Activated CD4-positive, alpha-beta T cell treated with anti-CD3 and anti-CD28 coated beads, Interleukin-2, amount 10 ng/mL, durations not matched to agents 7 days and 5 days (primary cell): ENCODE data around the gene POC1A. TPM values are rescaled to one million over a fixed set of nuclear protein-coding genes. Genes with fewer than 3 reads are reported as not detected.
"Not testable (repeated sequence)": the region's sequence is repeated elsewhere in the genome, so short reads cannot be mapped to it uniquely, and the experiment has no call there.

ENCODE experiments used
- CTCF ChIA-PET: fragments of 350-600 bp; sonication (Branson Sonifier 250); formaldehyde crosslinking; loops from one replicate; lab custom pipeline; 2021; ENCODE audit warnings: antibody characterized with exemption; lab: Charles Lee
- POLR2A ChIA-PET: fragments of 350-600 bp; sonication (Branson Sonifier 250); formaldehyde crosslinking; loops from one replicate; lab custom pipeline; 2021; ENCODE audit warnings: antibody characterized with exemption; lab: Charles Lee
- DNase-seq: peaks from one replicate; pipeline ENCODE4 v3.0.0-alpha.2; 2020
- H3K27ac Mint-ChIP-seq: one replicate; pipeline ENCODE4 v1.8.0; 2021; ENCODE audit warnings: mild to moderate bottlenecking, moderate library complexity, mixed read lengths
- H3K27me3 Mint-ChIP-seq: one replicate; pipeline ENCODE4 v1.8.0; 2021; ENCODE audit warnings: mixed read lengths
- H3K36me3 Mint-ChIP-seq: one replicate; pipeline ENCODE4 v1.8.0; 2021; ENCODE audit warnings: low read depth, mixed read lengths
- H3K4me1 Mint-ChIP-seq: one replicate; pipeline ENCODE4 v1.8.0; 2021; ENCODE audit warnings: mixed read lengths
- H3K4me3 Mint-ChIP-seq: one replicate; pipeline ENCODE4 v1.8.0; 2021; ENCODE audit warnings: mild to moderate bottlenecking, moderate library complexity, mixed read lengths
- H3K9me3 Mint-ChIP-seq: one replicate; pipeline ENCODE4 v1.8.0; 2021; ENCODE audit warnings: mixed read lengths
- total RNA-seq, 2 experiments: library from RNA; stranded (reverse); gene quantifications; one replicate each; pipeline ENCODE4 v1.2.3, GENCODE V29; 2021

POC1A gene
- total RNA-seq, 2 experiments from 2014 or later, result 26.9 to 28.2 TPM

DNA sequence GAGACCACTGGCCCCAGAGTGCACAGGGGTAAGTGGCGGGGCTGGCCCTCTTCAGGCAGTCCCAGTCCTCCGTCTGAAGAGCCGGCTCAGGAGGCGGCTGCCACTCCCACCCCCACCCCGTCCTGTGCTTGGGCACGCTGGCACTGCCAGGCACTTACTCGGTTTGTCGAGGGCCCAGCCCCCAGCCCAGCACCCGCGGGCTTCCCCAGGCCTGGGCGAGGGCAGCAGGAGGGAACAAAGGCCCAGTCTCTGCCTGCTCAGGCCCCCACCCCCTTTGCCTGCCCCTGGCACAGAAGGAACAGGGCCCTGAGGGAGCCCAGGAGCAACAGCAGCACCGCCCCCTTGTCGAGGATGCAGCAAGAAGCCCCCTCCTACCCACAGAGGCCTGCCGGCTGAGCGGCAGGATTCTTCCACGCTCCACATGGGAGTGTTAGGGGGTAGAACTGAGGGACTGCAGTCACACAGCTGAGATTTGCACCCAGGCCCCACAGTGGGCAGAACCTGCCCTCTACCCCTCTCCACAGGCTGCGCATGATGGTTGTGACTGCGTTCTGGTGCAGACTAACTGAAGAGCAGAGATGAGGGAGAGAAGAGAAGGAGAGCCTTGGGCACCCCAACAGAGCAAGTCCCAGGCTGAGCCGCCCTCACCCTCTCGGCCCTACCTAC is 106.8 kb downstream of the POC1A start:
- POLR2A ChIA-PET, result no interaction called here
- H3K27ac Mint-ChIP-seq, result no peak overlapping the region
- no peaks in the 10 kb centered on the region for H3K9me3 Mint-ChIP-seq
- peaks cover 20% of the 10 kb centered on the region for H3K4me1 Mint-ChIP-seq
- no peaks in the 10 kb centered on the region for H3K27me3 Mint-ChIP-seq
- peaks cover 21% of the 10 kb centered on the region for H3K36me3 Mint-ChIP-seq
- H3K4me3 Mint-ChIP-seq, result no peak overlapping the region
- DNase-seq, result no peak
- CTCF ChIA-PET, result interaction anchor here (1.4 kb wide), 1 partner anchor 32 kb away, joined by 3 read pairs; no protein-coding TSS in a partner anchor

DNA sequence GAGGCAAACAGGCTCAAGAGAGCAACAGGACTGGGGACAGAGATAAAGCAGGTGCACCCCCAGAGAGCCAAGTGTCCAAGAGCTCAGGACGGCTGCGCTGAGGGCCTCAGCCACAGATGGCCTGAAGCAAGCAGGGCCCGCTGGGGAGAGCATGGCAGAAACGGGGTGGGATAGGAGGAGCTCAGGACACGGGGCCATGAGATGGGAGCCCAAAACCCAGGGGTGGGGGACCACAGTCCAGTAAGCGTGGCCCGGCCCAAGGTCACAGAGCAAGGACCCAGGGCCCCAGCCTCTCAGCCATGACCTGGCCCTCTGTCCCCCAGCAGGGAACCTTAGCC is 107.4 kb downstream of the POC1A start:
- ChIA-PET CTCF (interaction anchor here (1.4 kb wide), 1 partner anchor 32 kb away, joined by 3 read pairs; no protein-coding TSS in a partner anchor), POLR2A (no interaction called here)
- H3K27ac Mint-ChIP-seq, result no peak overlapping the region
- H3K36me3 Mint-ChIP-seq, result peaks cover 18% of the 10 kb centered on the region
- DNase-seq, result no peak
- no peak overlapping the region for H3K4me3 Mint-ChIP-seq
- no peaks in the 10 kb centered on the region for H3K27me3 Mint-ChIP-seq
- H3K9me3 Mint-ChIP-seq, result no peaks in the 10 kb centered on the region
- H3K4me1 Mint-ChIP-seq, result peaks cover 16% of the 10 kb centered on the region

DNA sequence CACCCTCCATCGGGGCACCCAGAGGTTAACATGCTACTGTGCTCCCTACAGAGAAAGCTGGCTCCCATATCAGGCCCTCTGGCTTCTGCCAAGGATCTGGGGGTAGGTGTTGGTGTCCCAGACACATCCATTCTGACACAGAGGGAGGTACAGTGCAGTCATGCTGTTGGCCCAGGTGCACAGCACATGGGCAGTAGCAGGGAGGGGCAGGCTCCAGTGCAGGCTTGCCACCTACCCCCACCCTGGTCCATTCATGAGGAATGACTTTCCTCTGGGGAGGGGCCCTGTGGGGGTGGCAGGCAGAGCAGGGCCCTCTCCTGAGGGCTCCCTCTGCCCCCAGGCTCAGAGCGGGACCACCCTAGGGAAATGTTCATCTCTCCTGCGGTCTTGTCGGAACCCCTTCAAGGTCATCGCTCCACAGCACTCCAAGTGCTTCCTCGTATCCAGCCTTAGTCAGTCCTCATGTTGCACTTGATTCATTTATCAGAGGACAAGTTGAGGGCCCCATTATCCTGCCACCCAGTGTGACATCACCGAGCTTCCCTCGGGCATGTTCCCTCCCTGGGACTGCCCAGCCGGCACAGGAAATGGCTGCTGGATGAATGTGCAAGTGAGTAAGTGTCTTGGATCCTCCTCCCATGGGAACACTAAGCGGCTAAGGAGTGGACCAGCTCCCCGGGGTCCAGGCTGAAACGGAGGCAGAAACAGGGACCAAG is 107.9 kb downstream of the POC1A start:
- ChIA-PET CTCF (interaction anchor here (1.4 kb wide), 1 partner anchor 31 kb away, joined by 3 read pairs; no protein-coding TSS in a partner anchor), POLR2A (no interaction called here)
- Mint-ChIP-seq H3K4me1 (peaks cover 15% of the 10 kb centered on the region), H3K27me3 (no peaks in the 10 kb centered on the region), H3K27ac (no peak overlapping the region), H3K36me3 (peaks cover 15% of the 10 kb centered on the region), H3K4me3 (no peak overlapping the region), H3K9me3 (no peaks in the 10 kb centered on the region)
- no peak for DNase-seq

DNA sequence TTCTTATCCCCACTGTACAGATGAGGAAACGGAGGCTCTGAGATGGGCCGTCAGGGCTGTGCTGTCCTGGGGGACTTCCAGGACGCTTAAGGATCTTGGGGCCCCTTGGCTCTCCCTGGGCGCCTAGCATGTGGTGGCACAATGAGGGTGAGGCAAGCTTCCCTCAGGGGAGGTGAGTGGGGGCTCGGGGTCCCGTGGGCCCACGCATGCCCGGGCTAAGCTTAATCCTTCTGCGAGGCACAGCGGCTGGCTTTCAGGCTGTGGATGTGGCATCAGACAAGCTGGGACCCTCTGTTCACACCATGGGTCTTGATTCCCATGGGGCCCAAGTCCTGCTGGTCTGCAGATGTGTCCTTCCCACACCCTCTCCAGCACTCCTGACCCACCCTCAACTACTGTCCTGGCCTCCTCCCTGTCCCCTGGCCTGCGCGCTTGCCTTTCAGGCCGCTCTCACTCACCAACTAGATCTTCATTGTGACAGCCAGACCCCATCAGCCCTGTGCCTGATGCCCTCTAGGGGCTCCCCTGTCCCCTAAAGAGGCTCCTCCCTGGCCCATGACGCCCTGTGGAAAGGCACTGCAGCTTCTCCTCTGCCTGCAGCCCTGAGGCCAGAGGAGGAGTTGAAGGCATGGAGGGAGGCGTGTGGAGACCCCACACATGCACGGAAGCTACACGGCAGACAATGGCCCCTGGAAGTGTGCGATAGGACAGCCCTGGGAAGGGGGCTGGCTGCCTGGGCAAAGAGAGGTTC is 109.2 kb downstream of the POC1A start:
- Mint-ChIP-seq H3K4me3 (no peak overlapping the region), H3K4me1 (peaks cover 10% of the 10 kb centered on the region), H3K27me3 (no peaks in the 10 kb centered on the region), H3K27ac (peak overlapping the region; percentile 77), H3K36me3 (peaks cover 9% of the 10 kb centered on the region), H3K9me3 (no peaks in the 10 kb centered on the region)
- DNase-seq, result no peak
- ChIA-PET CTCF (interaction anchor here (0.5 to 1.1 kb wide), 6 partner anchors 9 to 291 kb away, joined by 3 to 5 read pairs (median 3); no protein-coding TSS in a partner anchor), POLR2A (no interaction called here)

DNA sequence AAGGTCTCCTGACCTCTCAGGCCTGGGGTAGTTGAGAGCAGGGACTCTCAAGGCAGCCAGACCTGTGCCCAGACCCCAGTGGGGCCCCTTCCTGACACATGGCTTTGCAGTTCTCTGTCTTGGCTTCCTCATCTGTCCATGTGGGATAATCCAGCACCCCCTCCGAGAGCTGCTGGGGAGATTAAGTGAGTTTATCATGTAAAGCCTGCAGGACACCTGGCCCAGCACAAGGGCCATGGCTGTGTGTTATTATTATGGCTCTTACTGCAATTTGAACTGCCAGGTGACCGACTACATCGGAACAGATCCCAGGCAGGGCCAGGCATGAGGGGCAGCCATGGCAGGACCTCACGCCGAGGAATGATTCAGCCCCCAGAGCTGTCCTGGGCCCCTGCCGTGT is 110.5 kb downstream of the POC1A start:
- Mint-ChIP-seq H3K27me3 (no peaks in the 10 kb centered on the region), H3K36me3 (no peaks in the 10 kb centered on the region), H3K9me3 (no peaks in the 10 kb centered on the region), H3K27ac (no peak overlapping the region), H3K4me1 (peaks cover 4% of the 10 kb centered on the region), H3K4me3 (no peak overlapping the region)
- DNase-seq, result no peak
- ChIA-PET POLR2A (no interaction called here), CTCF (interaction anchor here (0.9 kb wide), 1 partner anchor 77 kb away, joined by 3 read pairs; no protein-coding TSS in a partner anchor)

DNA sequence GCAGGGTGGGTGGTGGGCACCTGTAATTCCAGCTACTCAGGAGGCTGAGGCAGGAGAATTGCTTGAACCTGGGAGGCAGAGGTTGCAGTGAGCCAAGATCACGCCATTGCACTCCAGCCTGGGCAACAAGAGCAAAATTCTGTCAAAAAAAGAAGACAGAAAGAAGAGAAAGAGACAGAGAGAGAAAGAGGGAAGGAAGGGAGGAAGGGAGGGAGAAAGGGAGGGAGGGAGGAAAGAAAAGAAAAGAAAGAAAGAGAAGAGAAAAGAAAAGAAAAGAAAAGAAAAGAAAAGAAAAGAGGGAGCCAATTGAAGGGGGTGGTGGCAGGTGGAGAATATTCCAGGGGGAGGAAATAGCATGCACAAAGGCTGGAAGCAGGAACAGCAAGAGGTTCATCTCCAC is 111.2 kb downstream of the POC1A start:
- H3K27ac Mint-ChIP-seq, H3K27me3 Mint-ChIP-seq, DNase-seq, POLR2A ChIA-PET, H3K36me3 Mint-ChIP-seq, H3K9me3 Mint-ChIP-seq, H3K4me3 Mint-ChIP-seq, H3K4me1 Mint-ChIP-seq: not testable (repeated sequence)
- CTCF ChIA-PET, result interaction anchor here (0.9 to 2.5 kb wide), 2 partner anchors 9 to 78 kb away, joined by 3 to 13 read pairs; no protein-coding TSS in a partner anchor

DNA sequence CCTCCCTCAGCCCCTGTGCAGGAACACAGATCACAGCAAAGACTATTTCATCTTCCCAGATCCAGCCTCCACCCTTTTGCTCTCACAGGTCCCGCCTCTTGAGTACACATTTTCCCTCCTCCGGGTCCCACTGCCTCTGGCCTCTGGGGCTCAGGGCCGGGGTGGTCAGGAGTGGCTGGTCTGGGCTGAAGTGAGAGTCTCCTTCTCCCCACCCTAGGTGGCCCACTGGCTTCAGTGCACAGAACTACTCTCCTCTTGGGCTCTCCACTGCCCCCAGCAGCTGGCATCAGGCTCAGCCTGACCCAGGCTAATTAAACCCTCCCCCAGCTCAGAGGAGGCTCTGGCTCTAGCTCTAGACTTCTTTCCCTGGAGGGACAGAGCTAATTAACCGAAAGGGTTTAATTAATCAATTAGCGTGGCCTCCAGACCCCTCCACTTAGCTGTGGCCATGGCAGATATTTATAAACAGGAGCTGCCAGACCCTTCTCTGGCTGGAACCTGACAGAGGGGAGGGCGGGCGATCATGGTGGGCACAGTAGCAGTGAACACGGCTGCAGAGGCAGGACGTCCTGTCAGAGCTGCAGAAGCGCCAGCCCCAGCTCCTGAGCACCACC is 113.0 kb downstream of the POC1A start:
- ChIA-PET CTCF (interaction anchor here (0.8 to 2.5 kb wide), 5 partner anchors 11 to 113 kb away, joined by 3 to 13 read pairs (median 3); partner anchors contain the start of genes DUSP7 and POC1A), POLR2A (interaction anchor here (0.5 to 0.9 kb wide), 2 partner anchors 10 to 36 kb away, joined by 3 to 4 read pairs; no protein-coding TSS in a partner anchor)
- no peak overlapping the region for H3K4me3 Mint-ChIP-seq
- H3K36me3 Mint-ChIP-seq, result no peaks in the 10 kb centered on the region
- peaks cover 4% of the 10 kb centered on the region for H3K4me1 Mint-ChIP-seq
- H3K27me3 Mint-ChIP-seq, result no peaks in the 10 kb centered on the region
- peak overlapping the region; percentile 21 for H3K27ac Mint-ChIP-seq
- DNase-seq, result no peak
- H3K9me3 Mint-ChIP-seq, result no peaks in the 10 kb centered on the region

DNA sequence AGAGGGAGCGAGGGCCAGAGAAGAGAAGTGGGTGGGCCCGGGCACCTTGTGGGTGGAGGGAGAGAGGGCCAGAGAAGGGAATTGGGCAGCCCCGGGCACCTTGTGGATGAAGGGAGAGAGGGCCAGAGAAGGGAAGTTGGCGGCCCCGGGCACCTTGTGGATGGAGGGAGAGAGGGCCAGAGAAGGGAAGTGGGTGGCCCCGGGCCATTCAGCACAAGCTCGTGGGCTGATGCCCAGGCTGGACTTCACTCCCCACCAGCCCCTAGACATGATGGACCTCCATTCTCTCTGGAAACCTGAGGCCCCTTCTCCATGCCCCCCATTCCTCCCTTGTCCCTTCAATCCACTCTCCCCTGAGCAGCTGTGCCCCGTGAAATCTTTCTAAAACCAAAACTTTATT is 113.6 kb downstream of the POC1A start:
- no peak for DNase-seq
- Mint-ChIP-seq H3K36me3 (no peaks in the 10 kb centered on the region), H3K27me3 (no peaks in the 10 kb centered on the region), H3K4me3 (no peak overlapping the region), H3K27ac (no peak overlapping the region), H3K9me3 (no peaks in the 10 kb centered on the region), H3K4me1 (peaks cover 4% of the 10 kb centered on the region)
- ChIA-PET POLR2A (interaction anchor here (0.9 kb wide), 1 partner anchor 10 kb away, joined by 3 read pairs; no protein-coding TSS in a partner anchor), CTCF (interaction anchor here (0.6 to 2.5 kb wide), 4 partner anchors 12 to 128 kb away, joined by 3 to 13 read pairs (median 4); no protein-coding TSS in a partner anchor)

DNA sequence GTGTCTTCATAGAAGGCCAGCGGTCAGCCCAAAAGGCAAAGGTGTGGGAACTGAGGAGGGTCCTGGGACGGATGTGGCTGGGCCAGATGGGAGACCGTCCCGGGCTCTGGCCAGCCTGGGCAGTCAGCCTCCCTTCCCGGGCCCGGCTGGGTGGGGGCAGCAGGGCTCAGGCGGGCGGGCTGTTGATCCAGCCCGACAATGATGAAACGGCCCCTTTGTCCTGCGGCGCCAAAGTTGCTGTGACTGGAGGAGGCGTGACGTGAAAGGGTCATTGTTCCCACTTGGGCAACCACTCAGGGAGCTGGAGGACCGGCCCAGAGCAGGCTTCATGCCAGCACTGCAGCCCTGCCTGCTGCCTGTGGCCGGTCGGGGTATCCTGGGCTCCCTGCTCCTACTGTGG is 114.4 kb downstream of the POC1A start:
- Mint-ChIP-seq H3K36me3 (no peaks in the 10 kb centered on the region), H3K4me1 (peaks cover 4% of the 10 kb centered on the region), H3K27me3 (no peaks in the 10 kb centered on the region), H3K27ac (no peak overlapping the region), H3K9me3 (no peaks in the 10 kb centered on the region), H3K4me3 (no peak overlapping the region)
- ChIA-PET CTCF (interaction anchor here (0.6 to 1.6 kb wide), 2 partner anchors 16 to 129 kb away, joined by 3 to 5 read pairs; no protein-coding TSS in a partner anchor), POLR2A (no interaction called here)
- DNase-seq, result no peak

DNA sequence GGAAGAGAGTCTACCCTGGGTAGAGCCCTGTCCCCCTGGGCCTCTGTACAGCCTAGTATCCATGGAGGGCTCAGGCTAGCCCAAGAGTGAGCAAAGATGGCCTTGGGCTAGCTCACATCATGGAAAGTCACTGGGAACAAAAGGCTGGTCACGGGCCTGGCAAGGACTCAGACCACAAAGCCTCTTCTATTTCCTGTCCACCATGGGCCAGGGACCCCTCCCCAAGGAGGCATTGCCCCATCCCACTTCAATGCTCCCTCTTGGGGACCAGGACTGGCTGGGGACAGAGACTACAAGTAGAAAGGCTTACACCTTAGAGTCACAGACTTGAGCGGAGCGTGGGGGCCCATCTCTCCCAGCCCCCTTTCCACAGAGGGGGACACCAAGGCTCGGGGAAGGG is 114.8 kb downstream of the POC1A start:
- Mint-ChIP-seq H3K9me3 (no peaks in the 10 kb centered on the region), H3K36me3 (no peaks in the 10 kb centered on the region), H3K27me3 (no peaks in the 10 kb centered on the region), H3K4me1 (peaks cover 4% of the 10 kb centered on the region), H3K4me3 (no peak overlapping the region), H3K27ac (no peak overlapping the region)
- DNase-seq, result no peak
- CTCF ChIA-PET, result interaction anchor here (0.6 to 1.8 kb wide), 2 partner anchors 11 to 13 kb away, joined by 4 to 7 read pairs; no protein-coding TSS in a partner anchor
- POLR2A ChIA-PET, result no interaction called here

DNA sequence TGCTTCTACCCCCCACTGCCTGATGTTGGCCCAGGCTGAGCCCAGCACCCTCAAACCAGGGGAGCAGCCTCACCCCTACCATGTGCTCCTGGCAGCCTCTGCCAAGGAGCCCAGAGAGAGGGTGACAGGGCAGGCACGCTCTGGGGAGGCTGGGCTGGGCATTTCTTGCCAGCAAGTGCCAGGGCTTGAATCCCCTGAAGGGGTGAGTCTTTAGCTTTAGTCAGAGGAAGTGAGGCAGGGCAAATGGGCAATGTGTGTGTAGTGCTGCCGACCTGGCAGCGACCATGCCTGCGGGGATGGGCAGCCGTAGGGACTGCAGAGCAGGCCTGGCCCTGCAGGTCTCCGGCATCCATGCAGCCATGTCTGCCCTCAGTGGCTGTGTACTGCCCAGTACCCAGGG is 116.0 kb downstream of the POC1A start:
- ChIA-PET POLR2A (no interaction called here), CTCF (interaction anchor here (1.8 kb wide), 1 partner anchor 14 kb away, joined by 7 read pairs; no protein-coding TSS in a partner anchor)
- peaks cover 4% of the 10 kb centered on the region for H3K4me1 Mint-ChIP-seq

DNA sequence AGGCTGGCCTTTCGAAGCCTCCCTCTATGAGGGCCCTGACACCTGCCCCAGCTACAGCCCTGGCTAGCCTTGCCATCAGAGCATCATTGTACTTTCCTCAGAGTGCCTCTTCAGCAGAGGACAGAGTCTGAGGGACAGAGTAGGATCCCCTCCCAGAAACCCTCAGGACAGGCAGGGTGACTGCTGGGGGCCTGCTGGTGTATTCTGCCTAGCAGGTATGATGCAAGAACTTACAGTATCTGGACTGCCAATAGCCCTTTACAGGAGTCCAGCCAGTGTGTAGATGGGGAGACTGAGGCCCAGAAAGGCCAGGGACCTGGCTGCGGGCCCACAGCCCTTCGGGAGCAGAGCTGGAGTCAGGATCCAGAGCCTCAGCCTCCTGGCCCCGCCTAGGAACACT is 116.9 kb downstream of the POC1A start:
- POLR2A ChIA-PET, result no interaction called here
- no peaks in the 10 kb centered on the region for H3K27me3 Mint-ChIP-seq
- no peak overlapping the region for H3K27ac Mint-ChIP-seq
- H3K9me3 Mint-ChIP-seq, result no peaks in the 10 kb centered on the region
- CTCF ChIA-PET, result interaction anchor here (0.5 to 1.4 kb wide), 3 partner anchors 19 to 423 kb away, joined by 3 to 4 read pairs (median 4); partner anchors contain the start of gene DUSP7
- H3K4me3 Mint-ChIP-seq, result no peak overlapping the region
- H3K4me1 Mint-ChIP-seq, result peaks cover 4% of the 10 kb centered on the region
- no peak for DNase-seq
- H3K36me3 Mint-ChIP-seq, result no peaks in the 10 kb centered on the region

More for the DNA sequence above, 116.0 kb downstream of the POC1A start:
- Mint-ChIP-seq H3K4me3 (no peak overlapping the region), H3K27me3 (no peaks in the 10 kb centered on the region), H3K36me3 (no peaks in the 10 kb centered on the region), H3K9me3 (no peaks in the 10 kb centered on the region), H3K27ac (no peak overlapping the region)
- no peak for DNase-seq
